Upper lobe of left lung (tissue), 6 donors: ENCODE data around the gene ZNF512B. TPM values are rescaled to one million over a fixed set of nuclear protein-coding genes. Genes with fewer than 3 reads are reported as not detected.
"Not testable (repeated sequence)": the region's sequence is repeated elsewhere in the genome, so short reads cannot be mapped to it uniquely, and the experiment has no call there.

Experiments used
- ATAC-seq, 2 donors: fragments of 200-7000 bp; cut with Tn5 transposase; one replicate each; pipeline ENCODE4 v1.9.1; 2022; ENCODE audit warnings: mild to moderate bottlenecking in 2 of 2, moderate library complexity in 2 of 2; ENCODE audit not compliant: low FRiP score in 2 of 2
- DNase-seq, 2 donors: peaks; one replicate each; pipeline ENCODE4 v3.0.0-alpha.2; 2019 to 2020
- H3K27ac ChIP-seq, 4 donors: fragments of 200-600 bp; sonication (generic); one replicate each; pipeline ENCODE4 v1.5.1; 2016 to 2019
- H3K27me3 ChIP-seq, 4 donors: fragments of 200-600 bp; sonication (generic); one replicate each; pipeline ENCODE4 v1.5.1; 2017 to 2019
- H3K36me3 ChIP-seq, 4 donors: fragments of 200-600 bp; sonication (generic); one replicate each; pipeline ENCODE4 v1.5.1; 2016 to 2019
- H3K4me1 ChIP-seq, 4 donors: fragments of 200-600 bp; sonication (generic); one replicate each; pipeline ENCODE4 v1.5.1; 2018 to 2019
- H3K4me3 ChIP-seq, 4 donors: fragments of 200-600 bp; sonication (generic); one replicate each; pipeline ENCODE4 v1.5.1; 2017 to 2019; ENCODE audit warnings: mild to moderate bottlenecking in 2 of 4, moderate library complexity in 1 of 4
- H3K9me3 ChIP-seq, 4 donors: fragments of 200-600 bp; sonication (generic); one replicate each; pipeline ENCODE4 v1.5.1; 2018 to 2019
- CTCF ChIP-seq, 6 experiments: fragments of 450-650 bp in 4 of 6; fragments of 200-600 bp in 2 of 6; sonication (generic) in 2 of 6; IDR thresholded peaks; one replicate each; pipeline ENCODE4 v1.5.1; 2016 to 2019; ENCODE audit warnings: antibody characterized with exemption in 6 of 6
- EP300 ChIP-seq, 4 donors: sonication (generic); formaldehyde crosslinking; IDR thresholded peaks; one replicate each; pipeline ENCODE4 v1.5.1; 2017; ENCODE audit warnings: antibody characterized with exemption in 4 of 4, control low read depth in 2 of 4
- POLR2A ChIP-seq, 4 donors: fragments of 450-650 bp; IDR thresholded peaks; one replicate each; pipeline ENCODE4 v1.5.1; 2016 to 2017; ENCODE audit warnings: antibody characterized with exemption in 4 of 4, mild to moderate bottlenecking in 2 of 4
- POLR2AphosphoS5 ChIP-seq, 2 donors: sonication (generic); formaldehyde crosslinking; IDR thresholded peaks; one replicate each; pipeline ENCODE4 v1.5.1; 2017; ENCODE audit warnings: antibody characterized with exemption in 2 of 2
- WGBS, 2 donors: methylation state at CpG; one replicate each; pipeline ENCODE4 v1.1.5; 2017 to 2018; 5-methylcytosine and 5-hydroxymethylcytosine counted together
- total RNA-seq, 6 donors: library from RNA; depleted of rRNA in 4 of 6; stranded (reverse); fragments of >200 nt in 4 of 6; gene quantifications; one replicate each; pipeline versions ENCODE4 v1.1.0 to v1.2.1, GENCODE V29; 2016 to 2021
- donor health status: DM: no; HTN: no; CAD: no; lungs with moderate emphysema.
- donor health status: DM: no; HTN: yes; CAD: no; lungs with severe emphysema.

Gene ZNF512B
- total RNA-seq, 6 donors from 2014 or later, result 10.8 to 22.0 (median 16.3) TPM

- peak in 1 of 2 donors; percentile 17 for ATAC-seq
- H3K27ac ChIP-seq, result no peak overlapping the region
- no peak overlapping the region for H3K4me3 ChIP-seq
- TF ChIP-seq POLR2AphosphoS5 (IDR thresholded peaks at IDR 0.05) (no peak), EP300 (IDR thresholded peaks at IDR 0.05) (no peak), CTCF (IDR thresholded peaks at IDR 0.05) (no peak), POLR2A (IDR thresholded peaks at IDR 0.05) (no peak)
- 92 to 94% methylated on average over 34 to 36 of the region's 37 CpGs for WGBS, 2 donors
- no peaks in the 10 kb centered on the region for H3K27me3 ChIP-seq
- peak in 1 of 2 donors; percentile 81 for DNase-seq
- H3K9me3 ChIP-seq, result no peaks in the 10 kb centered on the region
- peaks cover 0 to 6% (median 3%) of the 10 kb centered on the region in 4 donors for H3K4me1 ChIP-seq
- H3K36me3 ChIP-seq, result peaks cover 37 to 94% (median 80%) of the 10 kb centered on the region in 4 donors
These were observed 38.7 kb downstream of the ZNF512B start for GRCh38 chr20:63930971-63931553.

GRCh38 chr20:63929473-63929883 lies 40.3 kb downstream of the ZNF512B start:
- H3K4me1 ChIP-seq, H3K4me3 ChIP-seq, H3K27ac ChIP-seq, H3K27me3 ChIP-seq, ATAC-seq, H3K9me3 ChIP-seq: not testable (repeated sequence)
- DNase-seq, result peak in 1 of 2 donors; percentile 66
- 96 to 99% methylated on average over 21 to 29 of the region's 31 CpGs for WGBS, 2 donors
- H3K36me3 ChIP-seq, result peaks cover 37 to 79% (median 66%) of the 10 kb centered on the region in 4 donors

- Histone ChIP-seq H3K4me1 (peaks cover 0 to 8% (median 4%) of the 10 kb centered on the region in 4 donors), H3K36me3 (peaks cover 37 to 74% (median 63%) of the 10 kb centered on the region in 4 donors), H3K27me3 (no peaks in the 10 kb centered on the region), H3K27ac (no peak overlapping the region), H3K4me3 (no peak overlapping the region), H3K9me3 (no peaks in the 10 kb centered on the region)
- 94 to 98% methylated on average over 24 to 26 of the region's 26 CpGs for WGBS, 2 donors
- DNase-seq (peak in 1 of 2 donors; percentile 71), ATAC-seq (no peak)
- TF ChIP-seq POLR2A (IDR thresholded peaks at IDR 0.05) (no peak), EP300 (IDR thresholded peaks at IDR 0.05) (no peak), CTCF (IDR thresholded peaks at IDR 0.05) (no peak)
These were observed 40.7 kb downstream of the ZNF512B start for GRCh38 chr20:63929071-63929470.

GRCh38 chr20:63926298-63926697 lies 43.4 kb downstream of the ZNF512B start:
- no peak for ATAC-seq
- peaks cover 0 to 8% (median 4%) of the 10 kb centered on the region in 4 donors for H3K4me1 ChIP-seq
- H3K36me3 ChIP-seq, result peaks cover 30 to 47% (median 42%) of the 10 kb centered on the region in 4 donors
- H3K27me3 ChIP-seq, result no peaks in the 10 kb centered on the region
- no peak for DNase-seq
- TF ChIP-seq EP300 (IDR thresholded peaks at IDR 0.05), result no peak
- TF ChIP-seq POLR2A (IDR thresholded peaks at IDR 0.05), result no peak
- TF ChIP-seq POLR2AphosphoS5 (IDR thresholded peaks at IDR 0.05), result no peak
- TF ChIP-seq CTCF (IDR thresholded peaks at IDR 0.05), result no peak
- H3K4me3 ChIP-seq, result no peak overlapping the region
- WGBS, 2 donors, result 63 to 71% methylated on average over 8 of the region's 8 CpGs
- H3K9me3 ChIP-seq, result no peaks in the 10 kb centered on the region
- peak overlapping the region in 1 of 4 donors; percentile 10 for H3K27ac ChIP-seq

GRCh38 chr20:63924241-63924640 lies 45.5 kb downstream of the ZNF512B start:
- TF ChIP-seq EP300 (IDR thresholded peaks at IDR 0.05) (no peak), CTCF (IDR thresholded peaks at IDR 0.05) (no peak), POLR2AphosphoS5 (IDR thresholded peaks at IDR 0.05) (no peak), POLR2A (IDR thresholded peaks at IDR 0.05) (no peak)
- peaks cover 13 to 37% (median 27%) of the 10 kb centered on the region in 4 donors for H3K36me3 ChIP-seq

More at GRCh38 chr20:63924241-63924640, 45.5 kb downstream of the ZNF512B start:
- Histone ChIP-seq H3K27me3 (no peaks in the 10 kb centered on the region), H3K9me3 (no peaks in the 10 kb centered on the region), H3K4me3 (no peak overlapping the region), H3K4me1 (peaks cover 0 to 8% (median 4%) of the 10 kb centered on the region in 4 donors), H3K27ac (no peak overlapping the region)
- DNase-seq, result no peak
- no peak for ATAC-seq
- 70 to 79% methylated on average over 9 of the region's 9 CpGs for WGBS, 2 donors
